Measurements from ENCODE around the gene RASSF10.

Gene RASSF10

GRCh38 chr11:13053255-13053917 is 44.3 kb downstream of the RASSF10 start:
- in situ Hi-C loops (cut with HindIII; ENCODE audit: low pct_unique_long_range_greater_than_20kb, low sequenced_read_pairs), result no loop called here
- TF ChIP-seq JUND (IDR thresholded peaks at IDR 0.05; ENCODE audit: low read depth), result no peak
- DNase-seq (ENCODE audit: low read depth in 1 of 2, low spot score in 1 of 2), result no peak

- TF ChIP-seq JUND (IDR thresholded peaks at IDR 0.05; ENCODE audit: low read depth), result no peak
- no peak for DNase-seq (ENCODE audit: low read depth in 1 of 2, low spot score in 1 of 2)
- in situ Hi-C loops (cut with HindIII; ENCODE audit: low pct_unique_long_range_greater_than_20kb, low sequenced_read_pairs), result no loop called here
Measured at GRCh38 chr11:13054278-13054677, 45.2 kb downstream of the RASSF10 start.

GRCh38 chr11:13055200-13055599 is 46.1 kb downstream of the RASSF10 start:
- in situ Hi-C loops (cut with HindIII; ENCODE audit: low pct_unique_long_range_greater_than_20kb, low sequenced_read_pairs), result no loop called here
- no peak for DNase-seq (ENCODE audit: low read depth in 1 of 2, low spot score in 1 of 2)

GRCh38 chr11:13061294-13061990 is 52.3 kb downstream of the RASSF10 start:
- DNase-seq (ENCODE audit: low read depth in 1 of 2, low spot score in 1 of 2), result no peak
- in situ Hi-C loops (cut with HindIII; ENCODE audit: low pct_unique_long_range_greater_than_20kb, low sequenced_read_pairs), result no loop called here
- TF ChIP-seq JUND (IDR thresholded peaks at IDR 0.05; ENCODE audit: low read depth), result no peak

More at GRCh38 chr11:13055200-13055599, 46.1 kb downstream of the RASSF10 start:
- TF ChIP-seq JUND (IDR thresholded peaks at IDR 0.05; ENCODE audit: low read depth), result no peak

Measured in T47D (cell line).